HUES6 (cell line): Measurements from ENCODE around the gene LTBP1.

Source experiments
- H3K27ac ChIP-seq: 2 replicates; pipeline ENCODE4 v1.7.0; 2013; ENCODE audit warnings: low read depth, mild to moderate bottlenecking, low read length, inconsistent platforms
- H3K27me3 ChIP-seq: 2 replicates; pipeline ENCODE4 v1.6.1; 2013; ENCODE audit warnings: low read length; ENCODE audit not compliant: control insufficient read depth, insufficient read depth
- H3K36me3 ChIP-seq: 2 replicates; pipeline ENCODE4 v1.6.1; 2013; ENCODE audit warnings: low read length; ENCODE audit not compliant: control insufficient read depth, insufficient read depth
- H3K4me1 ChIP-seq: 2 replicates; pipeline ENCODE4 v1.6.1; 2013; ENCODE audit warnings: low read length; ENCODE audit not compliant: control insufficient read depth, insufficient read depth
- H3K4me3 ChIP-seq: 2 replicates; pipeline ENCODE4 v1.5.1; 2013; ENCODE audit warnings: low read depth, low read length
- H3K9ac ChIP-seq: one replicate; pipeline ENCODE4 v1.6.1; 2013; ENCODE audit warnings: mild to moderate bottlenecking, low read length
- H3K9me3 ChIP-seq: 2 replicates; pipeline ENCODE4 v1.6.1; 2013; ENCODE audit warnings: low read depth, low read length; ENCODE audit not compliant: control insufficient read depth, insufficient read depth

The LTBP1 gene

DNA sequence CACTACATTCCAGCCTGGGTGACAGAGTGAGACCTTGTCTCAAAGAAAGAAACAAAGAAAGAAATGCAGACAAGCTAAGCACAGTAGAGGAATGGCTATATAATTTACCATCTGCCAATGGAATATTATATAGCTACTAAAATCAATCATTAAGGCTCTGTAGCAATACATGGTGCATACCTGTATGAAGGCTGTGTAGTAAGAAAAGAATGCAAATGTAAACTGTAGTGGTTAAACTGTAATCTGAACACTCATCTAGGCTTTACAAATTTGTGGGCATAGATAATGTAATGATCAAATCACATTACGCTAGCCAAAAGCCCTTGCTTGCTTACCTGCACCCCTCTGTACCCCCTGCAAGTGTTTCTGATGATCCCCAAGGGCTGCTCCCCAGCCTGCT, 230.9 kb downstream of the LTBP1 start:
- no peaks in the 10 kb centered on the region for H3K9me3 ChIP-seq
- H3K27ac ChIP-seq = no peak overlapping the region
- no peak overlapping the region for H3K4me3 ChIP-seq
- no peaks in the 10 kb centered on the region for H3K27me3 ChIP-seq
- no peaks in the 10 kb centered on the region for H3K4me1 ChIP-seq
- H3K36me3 ChIP-seq = no peaks in the 10 kb centered on the region
- H3K9ac ChIP-seq = no peak overlapping the region

- no peak overlapping the region for H3K9ac ChIP-seq
- H3K27me3 ChIP-seq = no peaks in the 10 kb centered on the region
- no peaks in the 10 kb centered on the region for H3K9me3 ChIP-seq
- no peak overlapping the region for H3K27ac ChIP-seq
- H3K4me1 ChIP-seq = no peaks in the 10 kb centered on the region
- no peaks in the 10 kb centered on the region for H3K36me3 ChIP-seq
- no peak overlapping the region for H3K4me3 ChIP-seq
Measured at GRCh38 chr2:33178209-33178608, 231.5 kb downstream of the LTBP1 start.

DNA sequence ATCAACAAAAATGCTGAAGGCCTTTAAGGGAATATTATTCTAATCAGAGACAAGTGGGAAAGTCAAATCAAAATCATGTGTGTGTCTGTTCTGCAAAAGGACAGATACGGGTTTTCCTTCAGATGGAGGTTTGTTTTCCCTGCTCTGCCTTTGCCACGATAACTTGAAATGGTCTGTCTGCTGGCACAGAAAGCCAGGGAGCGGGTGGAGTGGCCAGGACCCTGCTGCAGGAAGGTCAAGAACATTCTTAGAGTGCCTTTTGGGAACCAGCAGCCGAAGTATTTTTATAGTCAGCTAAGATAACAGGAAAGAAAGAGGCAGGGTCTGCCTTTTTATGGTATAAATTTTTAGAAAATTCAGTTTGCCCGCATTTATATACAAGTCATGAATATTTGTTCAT, 234.2 kb downstream of the LTBP1 start:
- no peak overlapping the region for H3K4me3 ChIP-seq
- no peak overlapping the region for H3K9ac ChIP-seq
- H3K9me3 ChIP-seq = no peaks in the 10 kb centered on the region
- H3K4me1 ChIP-seq = no peaks in the 10 kb centered on the region
- no peak overlapping the region for H3K27ac ChIP-seq
- H3K36me3 ChIP-seq = no peaks in the 10 kb centered on the region
- no peaks in the 10 kb centered on the region for H3K27me3 ChIP-seq

GRCh38 chr2:33181466-33181865, 234.7 kb downstream of the LTBP1 start:
- Histone ChIP-seq H3K9me3 (no peaks in the 10 kb centered on the region), H3K4me1 (no peaks in the 10 kb centered on the region), H3K9ac (no peak overlapping the region), H3K36me3 (no peaks in the 10 kb centered on the region), H3K4me3 (no peak overlapping the region), H3K27ac (no peak overlapping the region), H3K27me3 (no peaks in the 10 kb centered on the region)

DNA sequence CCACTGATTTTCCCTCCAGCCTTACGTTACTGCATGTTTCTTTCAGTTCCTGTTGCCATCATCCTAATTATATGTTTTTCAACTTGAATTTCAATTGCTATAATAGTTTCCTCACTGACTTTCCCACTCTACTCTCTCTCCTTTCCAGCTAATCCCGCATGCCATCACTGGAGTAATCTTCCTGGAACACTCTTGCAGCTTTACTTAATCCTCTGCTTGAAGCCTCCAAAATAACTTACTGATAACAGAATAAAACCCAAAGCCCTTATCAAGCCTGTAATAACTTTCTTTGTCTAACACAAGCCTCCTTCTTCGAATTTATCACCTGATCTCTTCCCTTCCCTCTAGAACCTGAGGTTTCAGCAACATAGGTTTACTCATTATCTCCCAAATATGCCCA, 237.3 kb downstream of the LTBP1 start:
- Histone ChIP-seq H3K4me3 (no peak overlapping the region), H3K27ac (no peak overlapping the region), H3K27me3 (no peaks in the 10 kb centered on the region), H3K9ac (no peak overlapping the region), H3K9me3 (no peaks in the 10 kb centered on the region), H3K36me3 (0 out of 2 replicates have a peak, but pooled peaks cover 5% of the 10 kb centered on the region), H3K4me1 (no peaks in the 10 kb centered on the region)

GRCh38 chr2:33186937-33187336, 240.2 kb downstream of the LTBP1 start:
- 0 out of 2 replicates have a peak, but pooled peaks cover 5% of the 10 kb centered on the region for H3K36me3 ChIP-seq
- H3K9ac ChIP-seq = no peak overlapping the region
- H3K27me3 ChIP-seq = no peaks in the 10 kb centered on the region
- no peak overlapping the region for H3K27ac ChIP-seq
- no peaks in the 10 kb centered on the region for H3K9me3 ChIP-seq
- H3K4me3 ChIP-seq = no peak overlapping the region
- no peaks in the 10 kb centered on the region for H3K4me1 ChIP-seq

DNA sequence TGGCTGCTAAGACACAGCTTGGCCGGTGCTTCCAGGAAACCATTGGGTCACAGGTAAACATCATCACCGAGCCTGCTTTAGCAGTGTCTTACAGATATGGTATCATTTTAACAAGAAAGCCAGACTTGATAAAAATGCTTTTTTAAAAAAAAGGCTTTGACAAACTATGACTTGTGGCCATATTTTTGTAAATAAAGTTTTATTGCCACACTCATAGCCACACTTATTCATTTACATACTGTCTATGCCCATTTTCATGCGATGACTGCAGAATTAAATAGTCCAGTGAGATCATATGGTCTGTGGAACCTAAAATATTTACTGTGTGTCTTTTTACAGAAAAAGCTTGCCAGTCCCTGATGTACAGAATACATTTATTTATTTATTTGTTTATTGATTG, 242.0 kb downstream of the LTBP1 start:
- H3K9ac ChIP-seq = no peak overlapping the region

DNA sequence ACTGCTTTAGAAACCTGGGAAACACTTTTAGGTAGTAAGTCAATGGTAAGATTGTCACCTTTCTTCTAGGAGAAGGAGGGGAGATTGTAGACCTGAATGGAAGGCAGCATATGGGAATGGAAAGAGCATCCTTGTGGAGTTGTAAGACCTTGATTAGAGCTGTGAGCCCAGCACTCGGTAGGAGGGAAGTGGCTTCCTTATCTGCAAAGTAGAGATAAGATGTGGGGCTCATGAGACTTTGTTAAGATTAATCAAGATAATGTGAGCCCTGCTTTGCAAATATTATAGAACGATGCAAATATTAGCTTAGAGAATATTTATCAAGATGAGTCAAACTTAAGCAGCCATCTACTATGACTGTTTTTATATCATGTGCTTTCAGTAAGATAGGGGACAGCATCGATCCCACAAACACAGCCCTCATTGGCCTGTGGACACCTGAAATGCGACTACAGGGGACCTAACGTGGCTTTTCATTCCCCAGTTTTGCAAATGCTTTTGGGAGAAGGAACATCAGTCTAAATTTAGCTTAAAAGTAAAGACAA, 243.7 kb downstream of the LTBP1 start:
- no peaks in the 10 kb centered on the region for H3K9me3 ChIP-seq
- H3K9ac ChIP-seq = no peak overlapping the region
- H3K27ac ChIP-seq = no peak overlapping the region
- no peaks in the 10 kb centered on the region for H3K27me3 ChIP-seq
- H3K4me1 ChIP-seq = no peaks in the 10 kb centered on the region
- H3K36me3 ChIP-seq = 0 out of 2 replicates have a peak, but pooled peaks cover 5% of the 10 kb centered on the region
- H3K4me3 ChIP-seq = no peak overlapping the region

More for the DNA sequence above, 242.0 kb downstream of the LTBP1 start:
- Histone ChIP-seq H3K27ac (no peak overlapping the region), H3K4me1 (no peaks in the 10 kb centered on the region), H3K9me3 (no peaks in the 10 kb centered on the region), H3K36me3 (0 out of 2 replicates have a peak, but pooled peaks cover 5% of the 10 kb centered on the region), H3K27me3 (no peaks in the 10 kb centered on the region), H3K4me3 (no peak overlapping the region)

GRCh38 chr2:33195891-33196290, 249.1 kb downstream of the LTBP1 start:
- Histone ChIP-seq H3K27me3 (no peaks in the 10 kb centered on the region), H3K9ac (no peak overlapping the region), H3K4me3 (no peak overlapping the region), H3K36me3 (no peaks in the 10 kb centered on the region), H3K4me1 (no peaks in the 10 kb centered on the region), H3K9me3 (no peaks in the 10 kb centered on the region), H3K27ac (no peak overlapping the region)

DNA sequence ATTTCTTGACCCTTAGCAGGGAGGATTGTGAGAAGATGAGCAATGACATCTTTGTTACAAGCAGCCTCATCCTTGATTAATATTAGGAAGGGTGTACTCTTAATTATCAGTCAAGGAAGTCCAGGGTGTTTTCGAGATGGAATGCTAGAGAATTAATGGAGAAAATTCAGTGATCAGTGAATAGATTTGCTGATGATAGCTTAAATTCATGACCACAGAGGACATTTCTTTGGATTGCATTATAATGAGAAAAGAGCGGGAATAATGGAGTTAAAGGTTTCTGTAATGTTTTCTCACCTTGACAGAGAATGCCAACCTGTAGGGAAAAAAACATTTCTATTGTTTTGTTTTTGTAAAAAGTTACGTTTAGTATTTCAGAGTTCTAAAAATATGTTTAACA, 249.9 kb downstream of the LTBP1 start:
- Histone ChIP-seq H3K36me3 (no peaks in the 10 kb centered on the region), H3K9me3 (no peaks in the 10 kb centered on the region), H3K27me3 (no peaks in the 10 kb centered on the region), H3K4me3 (no peak overlapping the region), H3K27ac (no peak overlapping the region), H3K9ac (no peak overlapping the region), H3K4me1 (no peaks in the 10 kb centered on the region)

- Histone ChIP-seq H3K27ac (no peak overlapping the region), H3K9me3 (no peaks in the 10 kb centered on the region), H3K36me3 (no peaks in the 10 kb centered on the region), H3K4me3 (no peak overlapping the region), H3K27me3 (no peaks in the 10 kb centered on the region), H3K9ac (no peak overlapping the region), H3K4me1 (no peaks in the 10 kb centered on the region)
Measured at GRCh38 chr2:33197198-33197938, 250.6 kb downstream of the LTBP1 start.
